BJ (cell line): ENCODE measurements around the gene COL21A1. TPM values are rescaled to one million over a fixed set of nuclear protein-coding genes. Genes with fewer than 3 reads are reported as not detected.

Experiments
- CTCF ChIA-PET: fragments of 350-600 bp; formaldehyde crosslinking; extraction: SDS; loops from one replicate; lab custom pipeline; 2021; ENCODE audit warnings: antibody characterized with exemption, inconsistent platforms; lab: Yijun Ruan, JAX
- POLR2A ChIA-PET: fragments of 300-600 bp; sonication (Branson Sonifier 250); formaldehyde crosslinking; extraction: SDS; loops from one replicate; lab custom pipeline; 2021; ENCODE audit warnings: antibody characterized with exemption; lab: Charles Lee
- DNase-seq: peaks from one replicate; pipeline ENCODE4 v3.0.0-alpha.2; 2011; ENCODE audit warnings: low read depth
- H3K27me3 ChIP-seq: 2 replicates; pipeline ENCODE4 v1.6.0; 2011; ENCODE audit warnings: low read length; ENCODE audit not compliant: control insufficient read depth, insufficient read depth
- H3K36me3 ChIP-seq: 2 replicates; pipeline ENCODE4 v1.5.1; 2011; ENCODE audit warnings: low read length; ENCODE audit not compliant: control insufficient read depth, insufficient read depth
- H3K4me3 ChIP-seq: 2 replicates; pipeline ENCODE4 v1.5.1; 2011; ENCODE audit warnings: low read depth, mild to moderate bottlenecking, control low read depth, low read length
- CTCF ChIP-seq: IDR thresholded peaks from 2 replicates; pipeline ENCODE4 v1.5.1; 2011; ENCODE audit warnings: low read depth, mild to moderate bottlenecking, control low read depth, inconsistent platforms, low read length, moderate library complexity; ENCODE audit not compliant: insufficient read depth
- polyA plus RNA-seq: library from polyadenylated mRNA; depleted of rRNA; stranded (reverse); fragments of >200 nt; gene quantifications from 2 replicates; pipeline ENCODE4 v1.2.3, GENCODE V29; 2011

COL21A1 gene
- polyA plus RNA-seq, 1 experiment: 0.07 TPM

- Histone ChIP-seq H3K4me3 (no peak overlapping the region), H3K36me3 (no peaks in the 10 kb centered on the region), H3K27me3 (no peaks in the 10 kb centered on the region)
- ChIA-PET POLR2A (no interaction called here), CTCF (interaction anchor here (0.6 kb wide), 1 partner anchor 18 kb away, joined by 3 read pairs; no protein-coding TSS in a partner anchor)
- DNase-seq: no peak
- no peak for TF ChIP-seq CTCF
Measured at GRCh38 chr6:56079751-56080540, 167.4 kb downstream of the COL21A1 start.

- Histone ChIP-seq H3K27me3 (no peaks in the 10 kb centered on the region), H3K36me3 (no peaks in the 10 kb centered on the region), H3K4me3 (no peak overlapping the region)
- CTCF ChIA-PET: interaction anchor here (1.2 kb wide), 1 partner anchor 13 kb away, joined by 3 read pairs; no protein-coding TSS in a partner anchor
- no peak for TF ChIP-seq CTCF
- DNase-seq: no peak
- POLR2A ChIA-PET: no interaction called here
Measured at GRCh38 chr6:56076033-56076432, 171.3 kb downstream of the COL21A1 start.

DNA sequence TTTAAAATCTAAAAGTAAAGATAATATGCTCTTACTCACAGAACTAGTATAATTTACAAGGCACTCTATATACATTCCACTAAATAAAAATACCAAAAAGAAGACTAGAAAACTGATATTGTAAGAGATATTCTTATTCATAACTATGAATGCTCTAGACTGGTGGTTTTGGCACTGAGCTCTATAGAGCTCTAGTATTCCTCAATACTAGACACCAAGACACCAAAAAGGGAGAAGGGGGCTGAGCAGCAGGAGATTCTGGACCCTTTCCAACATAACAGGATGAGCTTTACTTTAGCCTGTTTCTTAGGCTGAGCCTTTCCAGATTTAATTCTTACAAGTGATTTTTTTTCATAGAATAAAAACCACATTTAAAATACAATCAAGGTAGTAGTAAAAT, 173.6 kb downstream of the COL21A1 start:
- TF ChIP-seq CTCF: no peak
- Histone ChIP-seq H3K27me3 (no peaks in the 10 kb centered on the region), H3K36me3 (no peaks in the 10 kb centered on the region), H3K4me3 (no peak overlapping the region)
- ChIA-PET POLR2A (no interaction called here), CTCF (interaction anchor here (1.3 kb wide), 1 partner anchor 218 kb away, joined by 3 read pairs; no protein-coding TSS in a partner anchor)
- no peak for DNase-seq

DNA sequence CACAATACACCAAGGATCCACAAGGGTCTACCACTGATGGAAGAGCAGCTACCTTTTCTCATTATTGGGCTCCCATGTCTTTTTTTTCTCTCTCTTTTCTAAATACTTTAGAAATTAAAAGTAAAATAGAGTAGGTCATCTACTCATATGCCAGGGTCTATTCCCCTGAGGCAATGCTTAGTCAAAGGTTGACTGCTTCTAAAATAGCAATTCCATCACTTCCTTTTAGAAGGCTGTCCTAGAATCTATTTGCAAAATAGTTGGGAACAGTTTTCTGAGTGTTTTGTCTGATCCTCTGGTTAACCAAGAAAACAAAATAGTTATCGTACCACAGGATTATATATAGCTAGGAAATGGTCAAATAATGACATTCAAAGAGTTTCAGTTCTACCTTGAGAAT, 174.1 kb downstream of the COL21A1 start:
- H3K36me3 ChIP-seq: no peaks in the 10 kb centered on the region
- POLR2A ChIA-PET: no interaction called here
- CTCF ChIA-PET: interaction anchor here (1.2 to 1.3 kb wide), 2 partner anchors 162 to 218 kb away, joined by 3 read pairs; no protein-coding TSS in a partner anchor
- no peak for TF ChIP-seq CTCF
- no peak for DNase-seq
- H3K4me3 ChIP-seq: no peak overlapping the region
- H3K27me3 ChIP-seq: no peaks in the 10 kb centered on the region

DNA sequence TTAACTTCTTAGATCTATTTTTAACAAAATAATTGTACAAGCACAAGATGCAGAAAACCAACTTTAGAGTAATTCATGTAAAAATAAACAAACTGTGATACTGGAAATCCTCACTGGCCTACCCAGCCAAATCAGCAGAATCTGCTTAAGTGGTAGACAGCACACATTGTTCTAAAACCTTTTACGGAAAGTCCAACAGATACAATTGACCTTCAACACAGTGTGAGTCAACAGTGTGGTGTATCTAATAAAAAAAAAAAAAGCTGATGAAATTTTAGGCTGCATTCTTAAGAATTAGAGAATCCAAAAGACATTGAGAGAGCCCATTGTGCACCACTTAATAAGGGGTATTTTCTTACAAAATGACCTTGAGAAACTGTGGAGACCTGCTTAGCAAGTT, 174.5 kb downstream of the COL21A1 start:
- no peak for DNase-seq
- H3K27me3 ChIP-seq: no peaks in the 10 kb centered on the region
- POLR2A ChIA-PET: no interaction called here
- CTCF ChIA-PET: interaction anchor here (1.2 to 1.3 kb wide), 2 partner anchors 162 to 219 kb away, joined by 3 read pairs; no protein-coding TSS in a partner anchor
- H3K36me3 ChIP-seq: no peaks in the 10 kb centered on the region
- H3K4me3 ChIP-seq: no peak overlapping the region
- no peak for TF ChIP-seq CTCF
